SK-N-SH (cell line): Measurements from ENCODE around the gene TRIM9. TPM values are rescaled to one million over a fixed set of nuclear protein-coding genes. Genes with fewer than 3 reads are reported as not detected.

Source experiments
- CTCF ChIA-PET: fragments of 300-600, 350-600 bp; formaldehyde crosslinking; extraction: SDS; loops from one replicate; lab custom pipeline; 2021; lab: Yijun Ruan, JAX
- POLR2A ChIA-PET: fragments of 350-600 bp; sonication (Branson Sonifier 250); formaldehyde crosslinking; extraction: SDS; loops from one replicate; lab custom pipeline; 2020; ENCODE audit warnings: antibody characterized with exemption, inconsistent platforms; lab: Yijun Ruan, JAX
- DNase-seq: peaks from one replicate; pipeline ENCODE4 v3.0.0; 2012
- H2AFZ ChIP-seq: fragments of 200-600 bp; sonication (generic); 2 replicates; pipeline ENCODE4 v1.8.1; 2016; ENCODE audit warnings: antibody characterized with exemption, mild to moderate bottlenecking, low read depth
- H3F3A ChIP-seq: fragments of 200-600 bp; sonication (generic); replicated peaks from 2 replicates; pipeline ENCODE3; 2016; ENCODE audit warnings: antibody characterized with exemption, mild to moderate bottlenecking; ENCODE audit not compliant: insufficient read depth
- H3K27ac ChIP-seq, 2 experiments: fragments of 200-500 bp in 1 of 2; fragments of 200-600 bp in 1 of 2; sonication (Bioruptor generic) in 1 of 2; sonication (generic), shearing (Covaris generic) in 1 of 2; 2 replicates each; pipeline versions ENCODE4 v1.5.1 to v1.6.1; 2014 to 2016; ENCODE audit warnings: low read depth in 2 of 2, inconsistent platforms in 1 of 2, low read length in 1 of 2, mild to moderate bottlenecking in 1 of 2, mixed read lengths in 1 of 2
- H3K27me3 ChIP-seq: fragments of 200-600 bp; sonication (generic), shearing (Covaris generic); 2 replicates; pipeline ENCODE4 v1.6.1; 2016; ENCODE audit warnings: mixed run types; ENCODE audit not compliant: insufficient read depth
- H3K36me3 ChIP-seq, 2 experiments: fragments of 200-500 bp in 1 of 2; fragments of 200-600 bp in 1 of 2; sonication (Bioruptor generic) in 1 of 2; sonication (generic) in 1 of 2; replicated peaks in 1 of 2; 2 replicates each; pipeline versions ENCODE3 to v1.5.1; 2014 to 2016; ENCODE audit warnings: low read length in 1 of 2, mild to moderate bottlenecking in 1 of 2; ENCODE audit not compliant: insufficient read depth in 2 of 2, control insufficient read depth in 1 of 2
- H3K4me1 ChIP-seq, 2 experiments: fragments of 200-500 bp in 1 of 2; fragments of 200-600 bp in 1 of 2; sonication (Bioruptor generic) in 1 of 2; sonication (generic), shearing (Covaris generic) in 1 of 2; 2 replicates each; pipeline versions ENCODE4 v1.5.1 to v1.6.1; 2014 to 2016; ENCODE audit warnings: low read depth in 1 of 2, low read length in 1 of 2, mixed run types in 1 of 2; ENCODE audit not compliant: insufficient read depth in 2 of 2, control insufficient read depth in 1 of 2
- H3K4me2 ChIP-seq: fragments of 200-600 bp; sonication (generic), shearing (Covaris generic); 2 replicates; pipeline ENCODE4 v1.6.1; 2017; ENCODE audit warnings: mixed run types
- H3K4me3 ChIP-seq, 2 experiments: fragments of 200-500 bp in 1 of 2; fragments of 200-600 bp in 1 of 2; sonication (Bioruptor generic) in 1 of 2; sonication (generic), shearing (Covaris generic) in 1 of 2; 2 replicates each; pipeline versions ENCODE4 v1.5.1 to v1.8.1; 2014 to 2016; ENCODE audit warnings: low read depth in 2 of 2, inconsistent platforms in 1 of 2, low read length in 1 of 2, mild to moderate bottlenecking in 1 of 2, mixed read lengths in 1 of 2, moderate library complexity in 1 of 2
- H3K79me2 ChIP-seq: fragments of 200-600 bp; sonication (generic); 2 replicates; pipeline ENCODE4 v1.8.1; 2017; ENCODE audit warnings: mild to moderate bottlenecking; ENCODE audit not compliant: insufficient read depth
- H3K9ac ChIP-seq: fragments of 200-600 bp; sonication (generic); 2 replicates; pipeline ENCODE4 v1.6.1; 2017; ENCODE audit warnings: mixed run types
- H3K9me2 ChIP-seq: fragments of 200-600 bp; sonication (generic); 2 replicates; pipeline ENCODE4 v1.6.1; 2017; ENCODE audit warnings: mixed run types
- H3K9me3 ChIP-seq: fragments of 200-600 bp; sonication (generic); 2 replicates; pipeline ENCODE4 v1.6.1; 2017; ENCODE audit warnings: mixed run types, mild to moderate bottlenecking, moderate library complexity
- H4K20me1 ChIP-seq: fragments of 200-600 bp; sonication (generic); 2 replicates; pipeline ENCODE4 v1.6.1; 2017; ENCODE audit warnings: mild to moderate bottlenecking, mixed run types; ENCODE audit not compliant: insufficient read depth
- ELF1 ChIP-seq: IDR thresholded peaks from 2 replicates; pipeline ENCODE4 v1.4.0; 2012
- FOSL2 ChIP-seq: IDR thresholded peaks from 2 replicates; pipeline ENCODE4 v1.4.0; 2012; ENCODE audit warnings: low read depth, mild to moderate bottlenecking, moderate library complexity, borderline replicate concordance
- GATA2 ChIP-seq: sonication (generic); formaldehyde crosslinking; IDR thresholded peaks from 2 replicates; pipeline ENCODE4 v1.5.0; 2020; ENCODE audit warnings: mild to moderate bottlenecking, missing genetic modification reagents
- IRF3 ChIP-seq: fragments of 150-350 bp; IDR thresholded peaks from 2 replicates; pipeline ENCODE4 v1.6.1; 2016; ENCODE audit warnings: mild to moderate bottlenecking, low read depth, low read length
- JUND ChIP-seq: IDR thresholded peaks from 2 replicates; pipeline ENCODE4 v1.4.0; 2012
- MAX ChIP-seq: IDR thresholded peaks from 2 replicates; pipeline ENCODE4 v1.4.0; 2012; ENCODE audit warnings: low read depth
- NFIC ChIP-seq: IDR thresholded peaks from 2 replicates; pipeline ENCODE4 v1.4.0; 2012; ENCODE audit warnings: borderline replicate concordance
- PBX3 ChIP-seq: IDR thresholded peaks from 2 replicates; pipeline ENCODE4; 2012
- RAD21 ChIP-seq: IDR thresholded peaks from 2 replicates; pipeline ENCODE4 v1.6.1; 2012; ENCODE audit warnings: mild to moderate bottlenecking, low read length
- REST ChIP-seq: IDR thresholded peaks from 2 replicates; pipeline ENCODE4 v1.6.1; 2012; ENCODE audit warnings: mild to moderate bottlenecking, low read depth, low read length, moderate library complexity
- RFX5 ChIP-seq: IDR thresholded peaks from 2 replicates; pipeline ENCODE4 v1.6.1; 2012; ENCODE audit warnings: mild to moderate bottlenecking, improper control_type of control experiment, low read length
- RXRA ChIP-seq: IDR thresholded peaks from 2 replicates; pipeline ENCODE4 v1.4.0; 2012; ENCODE audit warnings: low read depth, mild to moderate bottlenecking, borderline replicate concordance
- SMC3 ChIP-seq: IDR thresholded peaks from 2 replicates; pipeline ENCODE4 v1.6.1; 2012; ENCODE audit warnings: low read depth, low read length, improper control_type of control experiment
- TAF1 ChIP-seq: IDR thresholded peaks from 2 replicates; pipeline ENCODE4 v1.6.1; 2012; ENCODE audit warnings: low read depth, mild to moderate bottlenecking, low read length, moderate library complexity, borderline replicate concordance
- TCF12 ChIP-seq: IDR thresholded peaks from 2 replicates; pipeline ENCODE4 v1.4.0; 2012
- USF2 ChIP-seq: fragments of 150-350 bp; IDR thresholded peaks from 2 replicates; pipeline ENCODE4 v1.6.1; 2017; ENCODE audit warnings: antibody characterized with exemption, low read length, low read depth, borderline replicate concordance
- YY1 ChIP-seq: IDR thresholded peaks from 2 replicates; pipeline ENCODE4 v1.4.0; 2012; ENCODE audit warnings: low read depth, mild to moderate bottlenecking
- WGBS: methylation state at CpG from one replicate; pipeline ENCODE4 v1.1.6; 2017; ENCODE audit warnings: low lambda C conversion rate; 5-methylcytosine and 5-hydroxymethylcytosine counted together
- polyA plus RNA-seq, 3 experiments: library from polyadenylated mRNA; depleted of rRNA; stranded (reverse); fragments of >200 nt; gene quantifications; 2 replicates each; pipeline ENCODE4 v1.2.3, GENCODE V29; 2012

The TRIM9 gene
- polyA plus RNA-seq, 1 of the 3 experiments (the other 2 are of a cell fraction): 3.9 TPM

- TF ChIP-seq TAF1 (no peak), ELF1 (no peak), YY1 (no peak), MAX (no peak), FOSL2 (no peak), RXRA (no peak)
These were observed 9.6 kb upstream of the TRIM9 start (continued) for GRCh38 chr14:51104467-51104866.

GRCh38 chr14:51097287-51097686 lies 2.4 kb upstream of the TRIM9 start:
- Histone ChIP-seq H3K79me2 (no peaks in the 10 kb centered on the region), H3K4me1 (peaks cover 6 to 20% of the 10 kb centered on the region in 2 experiments; a peak in 3 of 4 replicates), H3K9ac (no peak overlapping the region), H3K36me3 (no peaks in the 10 kb centered on the region), H3K9me3 (no peaks in the 10 kb centered on the region), H3K9me2 (no peaks in the 10 kb centered on the region), H3F3A (peaks cover 11% of the 10 kb centered on the region), H3K4me2 (no peak overlapping the region), H4K20me1 (no peaks in the 10 kb centered on the region), H3K4me3 (no peak overlapping the region), H3K27ac (no peak overlapping the region), H2AFZ (no peak overlapping the region), H3K27me3 (no peaks in the 10 kb centered on the region)
- ChIA-PET CTCF (interaction anchor here (1.6 to 1.9 kb wide), 2 partner anchors 15 to 680 kb away, joined by 3 to 6 read pairs; no protein-coding TSS in a partner anchor), POLR2A (no interaction called here)
- WGBS: 80% methylated on average over 1 of the region's 1 CpG
- DNase-seq: no peak
- no peak for TF ChIP-seq NFIC
- TF ChIP-seq RAD21: no peak
- no peak for TF ChIP-seq IRF3
- TF ChIP-seq FOSL2: no peak
- no peak for TF ChIP-seq RFX5
- TF ChIP-seq GATA2 (CRISPR knock-in tag): no peak
- TF ChIP-seq REST: no peak
- TF ChIP-seq SMC3: no peak
- no peak for TF ChIP-seq PBX3
- no peak for TF ChIP-seq JUND
- TF ChIP-seq TCF12: no peak
- no peak for TF ChIP-seq USF2
